Fibroblast of skin of right biceps (primary cell): ENCODE results near the gene REX1BD.

Experiments
- DNase-seq: peaks from one replicate; pipeline ENCODE4 v3.0.0-alpha.2; 2013

Gene REX1BD

DNA sequence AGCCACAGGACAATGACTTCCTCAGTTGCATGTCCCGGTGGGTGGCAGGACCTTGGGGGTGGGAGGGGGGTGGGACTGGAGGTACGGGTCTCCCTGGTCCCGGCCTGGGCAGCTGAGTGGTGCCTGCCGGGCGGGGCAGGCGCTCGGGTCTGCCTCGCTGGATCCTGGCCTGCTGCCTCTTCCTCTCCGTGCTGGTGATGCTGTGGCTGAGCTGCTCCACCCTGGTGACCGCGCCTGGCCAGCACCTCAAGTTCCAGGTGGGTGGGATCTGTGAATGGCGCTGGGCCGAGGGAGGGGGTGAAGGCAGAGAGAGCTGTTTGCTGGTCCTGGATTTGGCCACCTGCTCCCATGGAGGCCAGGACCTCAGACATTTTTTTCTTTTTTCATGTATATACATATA is 29.6 kb downstream of the REX1BD start:
- no peak for DNase-seq

DNA sequence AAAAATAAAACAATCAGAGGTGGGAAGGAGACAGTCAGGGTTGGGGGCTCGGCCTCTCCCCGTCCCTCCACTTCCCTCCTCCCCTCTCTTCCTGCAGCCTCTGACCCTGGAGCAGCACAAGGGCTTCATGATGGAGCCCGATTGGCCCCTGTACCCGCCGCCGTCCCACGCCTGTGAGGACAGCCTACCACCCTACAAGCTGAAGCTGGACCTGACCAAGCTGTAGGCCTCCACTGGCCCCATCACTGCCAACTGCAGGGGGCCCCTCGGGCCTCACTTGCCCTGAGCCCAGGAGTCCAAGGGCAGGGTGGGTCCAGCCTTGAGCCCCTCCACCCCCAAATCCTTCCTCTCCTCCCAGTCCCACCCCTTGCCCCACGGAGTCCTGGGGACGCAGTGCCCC is 31.7 kb downstream of the REX1BD start:
- no peak for DNase-seq

DNA sequence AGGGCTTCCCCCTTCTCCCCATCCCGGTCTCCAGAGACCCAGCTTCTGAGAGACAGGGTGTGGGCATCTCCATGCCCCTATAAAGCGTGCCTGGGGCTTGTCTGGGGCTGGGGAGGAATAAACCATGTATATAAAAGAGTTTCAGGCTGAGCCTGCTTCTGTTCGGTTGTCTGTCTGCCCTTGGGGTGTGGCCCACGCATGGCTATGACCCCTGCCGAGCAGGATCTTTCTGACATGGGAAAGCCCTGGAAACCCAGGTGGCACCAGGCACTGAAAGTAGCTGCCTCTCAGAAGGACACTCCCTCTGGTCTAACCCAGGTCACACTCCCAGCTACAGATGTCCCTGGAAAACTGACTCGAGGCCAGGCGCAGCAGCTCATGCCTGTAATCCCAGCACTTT is 32.3 kb downstream of the REX1BD start:
- DNase-seq: no peak

DNA sequence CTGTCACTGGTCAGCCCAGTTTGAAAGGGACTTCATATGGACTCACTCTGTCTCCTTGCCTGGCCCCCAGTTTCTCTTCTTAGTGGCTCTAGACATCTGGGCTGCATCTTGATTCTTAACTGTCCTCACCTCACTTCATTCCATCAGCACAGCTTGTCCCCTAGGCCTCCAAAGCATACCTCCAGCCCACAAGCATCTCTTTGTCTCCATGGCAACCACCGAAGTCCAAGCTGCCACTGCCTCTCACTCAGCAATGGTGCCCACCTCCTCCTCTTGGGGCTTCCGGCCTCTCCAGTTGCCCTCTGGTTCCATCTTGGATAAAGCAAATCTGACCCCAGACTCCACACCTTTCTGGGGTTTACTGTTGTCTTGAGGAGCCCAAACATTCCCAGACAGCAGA is 38.3 kb downstream of the REX1BD start:
- DNase-seq: peak; percentile 11

DNA sequence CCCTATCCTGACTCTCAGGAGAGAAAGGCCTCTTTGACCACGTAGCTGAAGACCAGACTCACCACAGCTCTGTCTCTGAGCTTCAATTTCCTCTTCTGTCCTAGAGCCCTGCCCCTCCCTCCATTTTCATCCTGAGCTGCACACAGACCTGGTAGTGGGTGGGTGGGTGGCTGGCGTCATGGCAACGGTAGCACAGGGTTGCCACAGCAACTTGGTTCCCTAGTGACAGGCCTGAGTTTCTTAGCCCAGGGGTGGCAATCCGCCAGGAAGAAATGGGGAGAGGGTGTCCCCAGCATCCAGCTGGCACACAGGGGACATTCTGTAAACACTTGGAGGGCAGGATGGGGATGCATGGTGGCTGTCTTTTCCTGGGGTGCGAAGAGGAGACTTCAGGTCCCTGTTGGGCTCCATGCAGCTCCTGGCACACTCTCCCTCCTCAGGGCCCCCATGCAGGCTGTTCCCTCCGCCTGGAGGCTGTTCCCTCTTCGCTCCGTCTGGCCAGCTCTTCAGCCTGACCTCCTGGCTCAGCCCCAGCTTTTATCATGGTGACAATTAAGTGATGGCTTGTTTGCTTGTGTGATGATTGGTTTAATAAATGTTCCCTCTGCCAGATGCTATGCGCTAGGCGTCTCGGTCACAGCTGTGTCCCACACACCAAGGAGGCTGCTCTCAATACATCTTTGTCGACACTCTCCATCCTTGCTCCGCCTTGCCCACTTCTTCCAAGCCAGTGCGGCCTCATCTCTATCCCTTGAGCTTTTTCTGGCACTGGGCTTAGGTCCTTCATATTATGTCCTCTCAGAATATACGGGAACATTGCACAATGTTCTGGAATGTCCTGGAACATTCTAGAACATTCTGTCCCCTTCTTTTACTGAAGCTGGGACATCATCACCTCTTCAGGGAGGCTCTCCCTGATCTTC is 40.8 kb downstream of the REX1BD start:
- no peak for DNase-seq

DNA sequence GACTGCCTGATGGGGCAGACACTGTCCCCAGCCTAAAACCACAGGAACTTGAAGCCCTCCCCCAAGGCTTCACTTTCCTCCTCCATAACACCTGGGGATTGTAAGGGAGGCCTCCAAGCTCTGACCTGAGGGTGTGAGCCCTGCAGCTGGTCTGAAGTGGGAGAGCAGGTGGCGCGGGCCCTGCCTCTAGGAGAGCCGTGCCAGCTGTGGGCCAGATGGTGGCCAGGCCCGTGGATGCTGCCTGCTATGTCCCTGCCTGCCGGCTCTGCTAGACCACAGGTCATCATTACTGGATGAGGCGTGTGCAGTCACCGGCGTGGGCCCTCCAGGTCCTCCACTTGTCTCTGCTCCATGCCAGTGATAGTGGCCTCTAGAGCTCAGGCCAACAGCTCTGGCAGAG is 44.7 kb downstream of the REX1BD start:
- DNase-seq: no peak

DNA sequence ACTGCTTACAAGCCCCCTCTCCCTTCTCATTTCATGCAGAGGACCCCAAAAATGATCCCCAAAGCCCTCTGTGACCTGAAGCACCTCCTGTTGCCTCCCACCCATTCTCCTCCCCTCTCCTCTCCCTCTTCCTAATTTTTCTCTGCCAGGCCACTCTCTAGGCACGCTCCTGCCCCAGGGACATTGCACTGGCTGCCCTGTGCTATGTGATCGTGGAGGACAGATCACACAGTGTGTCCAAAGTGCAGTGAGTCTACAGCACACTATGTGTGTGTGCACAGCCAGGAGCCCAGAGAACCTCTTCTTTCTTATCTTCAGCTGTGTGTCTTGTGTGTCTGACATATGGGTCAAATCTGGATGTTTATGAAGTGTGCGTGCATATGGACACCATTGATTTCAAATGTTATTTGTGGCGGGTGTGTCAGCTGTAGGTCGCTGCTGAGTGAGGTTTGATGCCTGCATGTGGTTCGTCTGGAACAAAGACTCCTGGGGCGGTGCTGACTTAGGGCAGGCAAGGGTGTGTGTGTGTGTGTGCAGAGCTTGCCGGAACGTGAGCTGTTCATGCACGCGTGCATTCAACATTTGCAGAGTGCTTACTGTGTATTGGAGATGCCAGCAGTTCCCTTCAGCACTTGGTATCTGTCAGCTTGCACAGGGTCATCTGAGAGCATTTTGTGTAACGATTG is 46.2 kb downstream of the REX1BD start:
- peak; percentile 6 for DNase-seq

DNA sequence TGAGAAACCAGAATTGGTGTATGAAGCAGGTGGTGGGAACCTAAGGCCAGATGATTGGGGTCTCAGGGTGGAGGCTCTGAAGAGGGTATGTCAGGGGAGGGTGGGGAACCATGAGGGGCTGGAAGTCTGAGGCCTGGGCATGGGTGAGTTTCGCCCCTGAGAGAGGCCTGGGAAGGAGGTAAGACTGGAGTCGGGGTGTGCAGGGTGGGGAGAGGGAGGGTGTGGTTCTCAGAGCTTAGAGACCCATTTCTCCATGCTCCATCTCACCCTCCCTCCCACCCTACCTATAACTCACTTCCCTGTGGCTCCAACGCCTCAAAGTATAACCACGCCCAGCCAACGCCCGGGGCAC is 47.2 kb downstream of the REX1BD start:
- DNase-seq: no peak

DNA sequence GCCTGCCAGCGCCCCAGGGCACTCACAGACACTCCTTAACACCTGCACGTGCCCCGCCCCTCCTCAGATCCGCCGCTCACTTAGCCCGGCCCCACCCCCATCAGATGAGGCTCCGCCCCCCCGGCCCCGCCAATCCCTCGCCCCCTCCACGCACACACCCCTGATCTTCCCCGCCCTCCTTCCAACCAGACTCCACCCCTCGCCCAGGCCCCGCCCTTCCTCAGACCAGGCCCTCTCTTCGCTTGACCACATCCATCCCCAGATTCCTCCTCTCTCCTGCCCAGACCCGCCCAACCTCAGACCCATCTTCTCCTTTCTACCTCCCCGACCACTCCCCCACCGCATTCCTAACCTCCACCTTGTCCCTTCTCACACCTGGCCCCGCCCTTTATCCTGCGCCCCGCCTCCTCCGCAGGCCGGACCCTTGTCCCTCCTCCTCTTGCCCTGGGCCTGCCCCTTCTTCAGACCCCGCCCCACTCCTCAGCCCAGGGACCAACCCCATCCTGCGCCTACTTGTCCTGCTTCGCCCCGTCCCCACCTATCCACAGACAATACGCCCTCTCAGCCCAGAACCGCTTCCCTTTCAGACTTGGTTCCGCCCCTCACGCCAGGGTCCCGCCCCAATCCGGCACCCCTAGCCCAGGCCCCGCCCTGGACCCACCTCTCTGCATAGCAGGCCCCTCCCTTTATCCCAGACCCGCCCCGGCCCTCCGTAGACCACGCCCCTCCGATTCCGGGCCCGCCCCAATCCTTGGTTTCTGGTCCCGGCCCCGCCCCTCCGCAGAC is 47.8 kb downstream of the REX1BD start:
- DNase-seq: peak; percentile 93

DNA sequence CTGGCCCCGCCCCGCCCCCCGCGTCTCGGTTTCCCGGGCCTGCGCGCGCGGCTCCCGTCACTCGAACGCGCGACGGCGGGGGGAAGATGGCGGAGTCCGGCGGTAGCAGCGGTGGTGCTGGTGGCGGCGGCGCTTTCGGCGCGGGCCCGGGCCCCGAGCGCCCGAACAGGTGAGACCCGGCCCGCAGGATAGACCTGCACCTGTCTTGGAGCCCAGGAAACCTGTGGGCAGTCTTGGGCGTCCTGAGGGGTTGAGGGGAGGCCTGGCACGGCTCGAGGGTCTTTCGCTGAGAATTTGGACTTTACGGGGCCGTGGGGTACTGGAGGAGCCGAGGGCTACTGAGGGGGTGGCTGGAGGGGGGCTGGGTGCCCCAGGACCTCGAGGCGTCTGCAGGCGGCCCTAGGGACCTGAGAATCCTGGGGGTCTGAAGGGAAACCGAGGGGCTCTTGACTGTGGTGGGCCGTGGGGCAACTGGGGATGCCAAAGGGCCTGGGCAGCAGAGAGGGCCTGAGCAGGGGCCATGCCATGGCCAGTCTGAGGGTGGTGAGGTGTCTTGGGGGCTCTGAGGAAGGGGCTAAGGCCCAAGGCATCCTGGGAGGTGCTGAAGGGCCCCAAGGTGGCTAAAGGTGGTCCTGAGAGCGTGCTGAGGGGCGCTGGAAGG is 48.5 kb downstream of the REX1BD start, which contains the start of gene KLHL26:
Gene KLHL26 (plus strand): TSS at position 60 of the 661 bp plus-strand sequence. CDS start 27 bp downstream, at position 87.
- no peak for DNase-seq

DNA sequence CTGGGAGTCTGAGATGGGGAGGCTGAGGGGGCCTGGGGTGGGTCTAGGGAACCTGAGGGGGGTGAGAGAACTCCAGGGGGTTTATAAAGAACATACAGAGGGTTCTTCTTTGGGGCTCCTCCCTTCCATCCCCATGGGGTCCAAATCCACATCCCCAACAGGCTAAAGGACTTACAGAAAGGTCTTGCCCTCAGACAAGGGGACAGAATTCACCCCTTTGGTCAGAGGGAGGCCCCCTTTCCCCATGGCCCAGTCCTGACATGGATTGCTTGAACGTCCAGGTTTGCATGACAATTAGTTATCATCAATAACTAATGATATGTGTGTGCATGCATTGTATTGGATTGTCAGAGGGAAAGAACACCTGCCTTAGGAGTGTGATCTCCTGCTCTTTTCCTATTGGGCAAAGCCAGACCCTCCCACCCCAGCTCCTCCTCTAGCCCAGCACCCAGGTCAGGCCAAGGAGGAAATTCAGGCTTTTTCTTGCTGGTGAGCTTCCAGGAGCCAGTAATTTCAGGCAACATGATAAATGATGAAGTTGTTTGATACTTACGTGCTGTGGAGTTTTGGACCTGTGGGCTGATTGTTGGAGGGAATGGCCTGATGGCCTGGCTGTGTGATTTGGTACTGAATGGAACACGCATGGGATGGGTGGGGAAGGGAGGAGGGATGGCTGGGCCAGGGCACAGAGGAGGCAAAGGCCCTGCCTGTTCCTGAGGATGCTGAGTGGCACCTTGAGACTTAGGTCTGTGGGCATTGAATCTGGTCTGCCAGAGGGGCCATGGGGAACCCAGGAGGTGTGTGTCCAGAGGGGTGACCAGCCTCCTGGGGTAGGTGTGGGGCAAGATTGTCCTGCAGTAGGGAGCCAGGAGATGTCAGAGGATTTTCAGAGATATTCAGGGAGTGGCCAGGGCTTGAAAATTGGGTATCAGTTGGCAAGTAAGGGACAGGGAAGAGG is 49.4 kb downstream of the REX1BD start:
- DNase-seq: no peak

DNA sequence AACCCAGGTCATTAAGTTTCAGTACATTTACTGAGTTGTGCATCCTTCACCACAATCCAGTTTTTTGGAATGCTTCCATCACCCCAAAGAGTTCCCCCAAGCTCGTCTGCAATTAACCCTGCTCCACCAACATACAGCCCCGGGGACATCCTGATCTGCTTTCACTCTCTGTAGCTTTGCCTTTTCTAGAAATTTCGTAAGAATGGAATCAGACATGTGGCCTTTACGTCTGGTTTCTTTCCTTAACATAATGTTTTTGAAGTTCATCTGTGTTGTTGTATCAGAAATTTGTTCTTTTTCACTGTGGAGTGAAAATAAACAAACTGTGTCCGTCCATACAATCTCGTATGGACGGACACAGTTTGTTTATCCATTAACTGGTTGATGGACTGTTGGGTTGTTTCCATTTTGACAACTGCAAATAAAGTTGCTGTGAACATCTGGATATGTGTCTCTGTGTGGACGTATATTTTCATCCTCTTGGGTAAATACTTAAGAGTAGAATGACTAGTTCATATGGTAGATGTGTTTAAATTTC is 51.2 kb downstream of the REX1BD start:
- DNase-seq: no peak
